ENCODE results near the gene IREB2.

IREB2 gene

GRCh38 chr15:78449220-78449999, 11.4 kb downstream of the IREB2 start:
- DNase-seq (ENCODE audit: low spot score): no peak
- H3K4me1 ChIP-seq (ENCODE audit: insufficient read depth, poor library complexity, severe bottlenecking): no peaks in the 10 kb centered on the region
- no peaks in the 10 kb centered on the region for H3K9me3 ChIP-seq (ENCODE audit: severe bottlenecking)
- peaks cover 53% of the 10 kb centered on the region for H3K36me3 ChIP-seq (ENCODE audit: low read depth)
- no peak for ATAC-seq (ENCODE audit: low read depth)
- H3K27me3 ChIP-seq (ENCODE audit: insufficient read depth, poor library complexity, severe bottlenecking): no peaks in the 10 kb centered on the region
- no peak for TF ChIP-seq CTCF (IDR thresholded peaks at IDR 0.05; ENCODE audit: poor library complexity, severe bottlenecking)
- H3K27ac ChIP-seq (ENCODE audit: poor library complexity, severe bottlenecking): no peak overlapping the region
- H3K4me3 ChIP-seq (ENCODE audit: severe bottlenecking): no peak overlapping the region

GRCh38 chr15:78450285-78450858, 12.4 kb downstream of the IREB2 start:
- ATAC-seq (ENCODE audit: low read depth): no peak
- H3K36me3 ChIP-seq (ENCODE audit: low read depth): peaks cover 43% of the 10 kb centered on the region
- H3K27me3 ChIP-seq (ENCODE audit: insufficient read depth, poor library complexity, severe bottlenecking): no peaks in the 10 kb centered on the region
- no peaks in the 10 kb centered on the region for H3K4me1 ChIP-seq (ENCODE audit: insufficient read depth, poor library complexity, severe bottlenecking)
- no peak for DNase-seq (ENCODE audit: low spot score)
- no peak overlapping the region for H3K4me3 ChIP-seq (ENCODE audit: severe bottlenecking)
- H3K27ac ChIP-seq (ENCODE audit: poor library complexity, severe bottlenecking): no peak overlapping the region
- no peak for TF ChIP-seq CTCF (IDR thresholded peaks at IDR 0.05; ENCODE audit: poor library complexity, severe bottlenecking)
- no peaks in the 10 kb centered on the region for H3K9me3 ChIP-seq (ENCODE audit: severe bottlenecking)

GRCh38 chr15:78452485-78452884, 14.5 kb downstream of the IREB2 start:
- H3K27ac ChIP-seq (ENCODE audit: poor library complexity, severe bottlenecking): no peak overlapping the region
- no peaks in the 10 kb centered on the region for H3K9me3 ChIP-seq (ENCODE audit: severe bottlenecking)
- no peak for TF ChIP-seq CTCF (IDR thresholded peaks at IDR 0.05; ENCODE audit: poor library complexity, severe bottlenecking)
- ATAC-seq (ENCODE audit: low read depth) (no peak), DNase-seq (ENCODE audit: low spot score) (no peak)
- no peaks in the 10 kb centered on the region for H3K27me3 ChIP-seq (ENCODE audit: insufficient read depth, poor library complexity, severe bottlenecking)
- no peak overlapping the region for H3K4me3 ChIP-seq (ENCODE audit: severe bottlenecking)
- peaks cover 12% of the 10 kb centered on the region for H3K4me1 ChIP-seq (ENCODE audit: insufficient read depth, poor library complexity, severe bottlenecking)
- H3K36me3 ChIP-seq (ENCODE audit: low read depth): peaks cover 28% of the 10 kb centered on the region

- ATAC-seq (ENCODE audit: low read depth) (no peak), DNase-seq (ENCODE audit: low spot score) (no peak)
- H3K27ac ChIP-seq (ENCODE audit: poor library complexity, severe bottlenecking): no peak overlapping the region
- no peaks in the 10 kb centered on the region for H3K9me3 ChIP-seq (ENCODE audit: severe bottlenecking)
- H3K4me3 ChIP-seq (ENCODE audit: severe bottlenecking): no peak overlapping the region
- peaks cover 17% of the 10 kb centered on the region for H3K4me1 ChIP-seq (ENCODE audit: insufficient read depth, poor library complexity, severe bottlenecking)
- H3K36me3 ChIP-seq (ENCODE audit: low read depth): peaks cover 21% of the 10 kb centered on the region
- no peak for TF ChIP-seq CTCF (IDR thresholded peaks at IDR 0.05; ENCODE audit: poor library complexity, severe bottlenecking)
- no peaks in the 10 kb centered on the region for H3K27me3 ChIP-seq (ENCODE audit: insufficient read depth, poor library complexity, severe bottlenecking)
These were observed 15.4 kb downstream of the IREB2 start for GRCh38 chr15:78453447-78453846.

GRCh38 chr15:78454992-78455391, 17.0 kb downstream of the IREB2 start:
- Histone ChIP-seq H3K36me3 (ENCODE audit: low read depth) (peaks cover 11% of the 10 kb centered on the region), H3K27ac (ENCODE audit: poor library complexity, severe bottlenecking) (no peak overlapping the region), H3K4me1 (ENCODE audit: insufficient read depth, poor library complexity, severe bottlenecking) (peaks cover 17% of the 10 kb centered on the region), H3K4me3 (ENCODE audit: severe bottlenecking) (no peak overlapping the region), H3K9me3 (ENCODE audit: severe bottlenecking) (no peaks in the 10 kb centered on the region), H3K27me3 (ENCODE audit: insufficient read depth, poor library complexity, severe bottlenecking) (no peaks in the 10 kb centered on the region)
- no peak for TF ChIP-seq CTCF (IDR thresholded peaks at IDR 0.05; ENCODE audit: poor library complexity, severe bottlenecking)
- no peak for DNase-seq (ENCODE audit: low spot score)
- no peak for ATAC-seq (ENCODE audit: low read depth)
